ENCODE results near the gene CFAP77. TPM values are rescaled to one million over a fixed set of nuclear protein-coding genes. Genes with fewer than 3 reads are reported as not detected.

CFAP77 gene
- total and polyA plus RNA-seq, 2 of the 13 experiments (the other 11 are each of a cell fraction or from before 2014, with no cell fraction given), result not detected

GRCh38 chr9:132367613-132368313 is 42.2 kb upstream of the CFAP77 start (continued):
- TF ChIP-seq ZNF646 (CRISPR knock-in tag; IDR thresholded peaks at IDR 0.05) (no peak), RCOR2 (CRISPR knock-in tag; IDR thresholded peaks at IDR 0.05) (no peak), U2AF1 (optimal IDR thresholded peaks at IDR 0.05; ENCODE audit: low read depth, low read length) (no peak), ZNF280D (CRISPR knock-in tag; IDR thresholded peaks at IDR 0.05) (no peak), NONO (IDR thresholded peaks at IDR 0.05) (no peak), NONO (CRISPR knock-in tag; conservative IDR thresholded peaks at IDR 0.05) (no peak)
